Motor neuron (in vitro differentiated cells): ENCODE data around the gene PDCD1LG2. TPM values are rescaled to one million over a fixed set of nuclear protein-coding genes. Genes with fewer than 3 reads are reported as not detected.

ENCODE experiments used
- ATAC-seq, 8 experiments: fragments of 200-7000 bp; cut with Tn5 transposase; replicated peaks in 6 of 8; 2 replicates each; pipeline ENCODE4 v1.8.0; 2021; ENCODE audit warnings: mild to moderate bottlenecking in 8 of 8, moderate library complexity in 8 of 8
- H3K27ac ChIP-seq, 2 donors: fragments of 250-450 bp; sonication (Bioruptor Pico); 2 replicates each; pipeline ENCODE4 v1.9.0; 2021; ENCODE audit warnings: antibody characterized with exemption in 2 of 2, mild to moderate bottlenecking in 2 of 2, moderate library complexity in 1 of 2
- H3K4me1 ChIP-seq, 2 donors: fragments of 250-450 bp; sonication (Bioruptor Pico); replicated peaks in 1 of 2; 2 replicates each; pipeline ENCODE4 v1.6.1; 2021; ENCODE audit warnings: antibody characterized with exemption in 2 of 2, mild to moderate bottlenecking in 2 of 2, moderate library complexity in 1 of 2
- H3K4me3 ChIP-seq, 5 donors: fragments of 250-450 bp; sonication (Bioruptor Pico); 2 replicates each; pipeline ENCODE4 v1.9.0; 2021; ENCODE audit warnings: antibody characterized with exemption in 5 of 5, mild to moderate bottlenecking in 5 of 5, moderate library complexity in 4 of 5
- WGBS, 10 experiments: fragments of 450-650 bp; shearing (Covaris generic); methylation state at CpG; one replicate each; pipeline ENCODE4 v1.0.0; 2022; 5-methylcytosine and 5-hydroxymethylcytosine counted together
- in situ Hi-C, 9 experiments: fragments of 400-800 bp; cut with MboI; loops; one replicate each; pipeline ENCODE4 v1.15.0; 2021; ENCODE audit warnings: low sequenced_read_pairs in 9 of 9, low pct_unique_long_range_greater_than_20kb in 2 of 9; ENCODE audit not compliant: unreplicated experiment in 9 of 9
- total RNA-seq, 8 experiments: library from RNA; unstranded; fragments of 300-600 nt; gene quantifications; 2 replicates each; pipeline versions ENCODE4 v1.2.3 to v1.2.4, GENCODE V29; 2022

PDCD1LG2 gene
- total RNA-seq, 8 experiments from 2014 or later: 0.05 to 1.3 (median 0.29) TPM; not detected in 1

DNA sequence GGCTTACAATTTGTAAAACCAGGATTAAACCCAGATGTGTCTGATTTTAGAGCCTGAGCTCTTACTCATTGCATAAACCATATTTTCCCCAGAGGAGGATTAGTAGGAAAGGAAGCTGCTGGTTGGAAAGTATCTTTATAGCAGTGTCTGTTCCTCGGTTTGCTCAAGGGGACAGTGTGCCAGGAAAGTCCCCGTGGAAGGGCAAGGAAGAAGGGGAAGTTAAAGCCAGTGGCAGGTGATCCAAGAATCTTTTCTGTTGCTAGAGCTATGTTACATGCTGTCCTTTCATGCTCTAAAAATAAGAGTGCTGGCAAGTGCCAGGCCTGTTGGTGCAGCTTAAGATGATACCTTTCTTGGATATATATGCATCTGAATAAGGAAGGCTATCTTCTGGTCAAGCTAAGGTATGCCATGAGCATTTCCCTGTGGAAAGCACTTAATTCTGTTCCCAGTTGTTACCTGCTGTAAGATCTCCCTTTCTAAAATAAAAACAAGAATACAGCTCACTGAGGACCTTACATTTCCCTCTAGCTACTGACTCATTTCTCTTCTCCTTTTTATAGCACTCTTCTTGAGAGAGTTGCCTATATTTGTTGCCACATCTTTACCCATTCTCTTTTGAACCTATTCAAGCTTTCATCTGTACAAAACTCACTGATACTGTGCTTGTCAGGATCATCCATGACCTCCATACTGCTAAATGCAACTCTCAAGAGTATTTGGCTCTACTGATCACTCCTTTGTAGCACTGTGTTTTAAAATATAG lies 8.0 kb downstream of the PDCD1LG2 start:
- H3K4me1 ChIP-seq: no peaks in the 10 kb centered on the region
- no peak overlapping the region for H3K4me3 ChIP-seq
- in situ Hi-C loops: no loop called here
- no peak overlapping the region for H3K27ac ChIP-seq
- WGBS, 10 experiments: 0 to 74% (median 54%) methylated on average over 1 to 2 of the region's 2 CpGs; no CpG with 5 or more reads in 5 of the 10 experiments
- ATAC-seq: no peak

GRCh38 chr9:5518937-5519319 lies 8.6 kb downstream of the PDCD1LG2 start:
- in situ Hi-C loops: no loop called here
- WGBS, 10 experiments: 20 to 100% (median 69%) methylated on average over 1 to 2 of the region's 2 CpGs; no CpG with 5 or more reads in 4 of the 10 experiments
- no peak for ATAC-seq
- H3K27ac ChIP-seq: no peak overlapping the region
- H3K4me3 ChIP-seq: no peak overlapping the region
- H3K4me1 ChIP-seq: no peaks in the 10 kb centered on the region

DNA sequence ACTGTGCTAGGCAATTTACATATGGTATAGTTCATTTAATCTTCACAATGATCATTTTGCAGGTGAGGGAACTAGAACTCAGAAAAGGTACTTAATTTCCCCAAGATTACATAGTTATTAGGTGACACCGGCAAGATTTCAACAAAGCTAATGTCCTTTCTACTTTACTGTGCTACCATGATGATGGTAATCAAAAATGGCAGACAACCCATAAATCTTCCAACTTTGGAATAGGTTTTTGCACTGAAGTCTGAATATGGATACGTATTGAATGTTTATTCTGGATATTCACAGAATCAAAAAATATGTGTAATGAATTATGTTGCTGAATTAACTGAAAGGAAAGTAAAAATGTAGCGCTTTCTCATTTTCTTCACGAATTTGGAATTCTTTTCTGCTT lies 13.8 kb downstream of the PDCD1LG2 start:
- Histone ChIP-seq H3K4me3 (no peak overlapping the region), H3K27ac (no peak overlapping the region), H3K4me1 (no peaks in the 10 kb centered on the region)
- in situ Hi-C loops: no loop called here
- 75 to 98% (median 92%) methylated on average over 2 to 4 of the region's 4 CpGs for whole genome bisulfite sequencing, 10 experiments
- ATAC-seq: no peak

DNA sequence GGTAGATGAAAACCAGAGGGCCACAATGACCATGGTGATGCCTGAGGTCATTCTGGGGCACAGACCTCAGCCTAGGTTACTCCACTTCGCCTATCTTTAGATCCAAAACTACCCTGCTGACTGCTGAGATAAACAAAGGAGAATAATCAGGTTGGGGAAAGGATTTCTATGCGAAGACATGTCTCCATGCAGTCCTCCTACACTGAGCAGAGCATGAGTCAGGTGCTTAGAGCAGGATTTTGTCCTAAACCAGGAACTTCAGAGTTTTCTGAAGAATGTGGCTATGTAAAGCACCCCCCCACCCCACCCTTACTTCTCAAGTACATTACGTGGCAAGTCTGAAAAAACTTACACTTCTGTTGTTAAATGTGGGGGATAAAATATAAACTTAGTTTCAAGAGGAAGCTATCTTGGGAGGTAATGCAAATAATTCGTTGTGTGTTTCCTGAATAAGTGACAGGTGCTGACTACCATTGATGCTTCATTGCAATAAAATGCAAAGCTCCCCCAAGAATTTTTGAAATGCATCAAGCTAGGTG lies 19.4 kb downstream of the PDCD1LG2 start:
- H3K4me1 ChIP-seq: no peaks in the 10 kb centered on the region
- in situ Hi-C loops: no loop called here
- H3K27ac ChIP-seq: no peak overlapping the region
- no peak for ATAC-seq
- no peak overlapping the region for H3K4me3 ChIP-seq
- 20 to 100% (median 69%) methylated on average over 1 to 3 of the region's 4 CpGs; no CpG with 5 or more reads in 2 of the 10 experiments for WGBS, 10 experiments

DNA sequence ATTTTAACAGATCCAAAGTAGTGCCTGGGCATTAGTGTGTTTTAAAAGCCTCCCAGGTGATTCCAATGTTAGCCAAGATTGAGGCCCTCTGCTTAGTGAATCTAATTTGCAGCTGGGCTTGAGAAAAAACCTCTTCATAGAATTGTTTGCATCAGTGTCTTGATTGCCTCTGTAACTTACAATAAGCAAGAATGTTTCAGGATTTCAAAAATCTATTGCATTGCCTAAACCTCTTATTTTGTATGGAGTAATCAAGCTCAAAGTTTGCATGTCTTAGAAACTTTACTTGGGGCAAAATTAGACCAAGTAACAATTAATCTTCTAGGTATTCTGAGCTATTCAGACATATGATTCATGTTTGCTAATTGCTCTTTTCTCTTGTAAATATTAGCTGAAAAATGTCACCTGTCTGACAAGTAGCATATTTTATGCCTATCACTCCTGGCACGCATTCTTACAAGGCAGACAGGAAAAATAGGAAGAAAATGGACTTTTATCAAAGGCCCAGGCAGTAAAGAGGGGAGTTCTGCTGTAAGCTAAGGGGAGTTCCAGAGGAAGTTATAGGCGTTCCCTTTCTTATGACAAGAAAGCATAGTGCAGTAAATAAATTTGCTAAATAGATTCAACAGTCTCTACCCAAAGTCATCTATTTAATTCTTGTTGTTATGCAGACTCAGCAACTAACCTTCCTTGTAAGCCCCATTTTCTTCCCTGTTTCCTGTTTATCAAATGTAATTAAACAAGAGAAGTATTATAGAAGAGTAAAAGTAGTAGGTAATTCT lies 21.0 kb downstream of the PDCD1LG2 start:
- in situ Hi-C loops: no loop called here
- Histone ChIP-seq H3K4me3 (no peak overlapping the region), H3K4me1 (no peaks in the 10 kb centered on the region), H3K27ac (no peak overlapping the region)
- ATAC-seq: peak in 1 of 8 experiments; percentile 61
- 43 to 94% (median 62%) methylated on average over 1 to 2 of the region's 2 CpGs; no CpG with 5 or more reads in 1 of the 10 experiments for WGBS, 10 experiments

GRCh38 chr9:5532306-5532705 lies 22.0 kb downstream of the PDCD1LG2 start:
- no peak for ATAC-seq
- in situ Hi-C loops: no loop called here

DNA sequence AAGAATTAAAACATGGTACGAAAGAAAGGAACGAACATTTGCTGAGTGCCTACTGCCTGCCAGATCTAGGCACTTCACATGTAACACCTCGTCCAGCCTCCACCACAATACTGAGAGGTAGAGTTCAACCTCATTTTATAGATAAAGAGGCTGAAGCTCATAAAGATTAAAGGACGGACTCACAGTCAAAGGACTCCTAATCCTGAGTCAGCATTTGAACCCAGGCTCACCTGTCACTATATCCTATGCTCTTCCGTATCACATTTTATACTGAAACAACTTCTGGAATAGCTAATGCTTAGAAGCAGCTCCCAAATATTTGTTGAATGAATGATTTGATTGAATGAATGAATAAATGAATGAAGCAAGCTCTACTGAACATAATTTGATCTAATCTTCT lies 22.5 kb downstream of the PDCD1LG2 start:
- no peaks in the 10 kb centered on the region for H3K4me1 ChIP-seq
- H3K4me3 ChIP-seq: no peak overlapping the region
- no peak for ATAC-seq
- no peak overlapping the region for H3K27ac ChIP-seq
- WGBS, 10 experiments: 61 to 100% (median 90%) methylated on average over 1 to 5 of the region's 5 CpGs; no CpG with 5 or more reads in 1 of the 10 experiments
- in situ Hi-C loops: no loop called here

More at GRCh38 chr9:5532306-5532705, 22.0 kb downstream of the PDCD1LG2 start:
- H3K4me3 ChIP-seq: no peak overlapping the region
- H3K27ac ChIP-seq: no peak overlapping the region
- WGBS, 10 experiments: 80 to 100% (median 100%) methylated on average over 1 of the region's 1 CpG; no CpG with 5 or more reads in 3 of the 10 experiments
- H3K4me1 ChIP-seq: no peaks in the 10 kb centered on the region

GRCh38 chr9:5536684-5537083 lies 26.4 kb downstream of the PDCD1LG2 start:
- in situ Hi-C loops: no loop called here
- no peak for ATAC-seq

GRCh38 chr9:5543875-5544702 lies 33.8 kb downstream of the PDCD1LG2 start:
- ATAC-seq: no peak
- Histone ChIP-seq H3K4me3 (no peak overlapping the region), H3K27ac (no peak overlapping the region), H3K4me1 (no peaks in the 10 kb centered on the region)
- in situ Hi-C loops: no loop called here
- WGBS, 10 experiments: 11 to 88% (median 48%) methylated on average over 1 to 2 of the region's 2 CpGs; no CpG with 5 or more reads in 2 of the 10 experiments

More at GRCh38 chr9:5536684-5537083, 26.4 kb downstream of the PDCD1LG2 start:
- 73 to 100% (median 85%) methylated on average over 1 to 2 of the region's 2 CpGs; no CpG with 5 or more reads in 5 of the 10 experiments for WGBS, 10 experiments
- Histone ChIP-seq H3K4me3 (no peak overlapping the region), H3K27ac (no peak overlapping the region), H3K4me1 (no peaks in the 10 kb centered on the region)

- peak in 3 of 8 experiments; percentile 65 to 95 (median 94) for ATAC-seq
- Histone ChIP-seq H3K27ac (no peak overlapping the region), H3K4me3 (no peak overlapping the region), H3K4me1 (no peaks in the 10 kb centered on the region)
- in situ Hi-C loops: no loop called here
- 0 to 100% (median 69%) methylated on average over 1 to 4 of the region's 4 CpGs; no CpG with 5 or more reads in 1 of the 10 experiments for WGBS, 10 experiments
Observed at GRCh38 chr9:5549658-5550650, 39.6 kb downstream of the PDCD1LG2 start.

- H3K27ac ChIP-seq: no peak overlapping the region
- 10 to 90% (median 73%) methylated on average over 1 to 4 of the region's 4 CpGs; no CpG with 5 or more reads in 1 of the 10 experiments for WGBS, 10 experiments
- no peaks in the 10 kb centered on the region for H3K4me1 ChIP-seq
- no peak overlapping the region for H3K4me3 ChIP-seq
- no peak for ATAC-seq
- in situ Hi-C loops: no loop called here
Observed at GRCh38 chr9:5551368-5552150, 41.2 kb downstream of the PDCD1LG2 start.
